Astrocyte (in vitro differentiated cells and primary cell): ENCODE data around the gene ETV4.

Experiments
- EZH2 ChIP-seq: IDR thresholded peaks from 2 replicates; pipeline ENCODE4 v1.6.1; 2012; ENCODE audit warnings: mild to moderate bottlenecking, low read length, inconsistent platforms; ENCODE audit not compliant: insufficient read depth
- TF ChIP-seq, protein P1 (sequence below): IDR thresholded peaks from 2 replicates; pipeline ENCODE4 v1.5.1; 2011; ENCODE audit warnings: low read depth, mild to moderate bottlenecking, inconsistent platforms, low read length, moderate library complexity; ENCODE audit not compliant: insufficient read depth

- no peak for TF ChIP-seq EZH2
- TF ChIP-seq, protein P1, sequence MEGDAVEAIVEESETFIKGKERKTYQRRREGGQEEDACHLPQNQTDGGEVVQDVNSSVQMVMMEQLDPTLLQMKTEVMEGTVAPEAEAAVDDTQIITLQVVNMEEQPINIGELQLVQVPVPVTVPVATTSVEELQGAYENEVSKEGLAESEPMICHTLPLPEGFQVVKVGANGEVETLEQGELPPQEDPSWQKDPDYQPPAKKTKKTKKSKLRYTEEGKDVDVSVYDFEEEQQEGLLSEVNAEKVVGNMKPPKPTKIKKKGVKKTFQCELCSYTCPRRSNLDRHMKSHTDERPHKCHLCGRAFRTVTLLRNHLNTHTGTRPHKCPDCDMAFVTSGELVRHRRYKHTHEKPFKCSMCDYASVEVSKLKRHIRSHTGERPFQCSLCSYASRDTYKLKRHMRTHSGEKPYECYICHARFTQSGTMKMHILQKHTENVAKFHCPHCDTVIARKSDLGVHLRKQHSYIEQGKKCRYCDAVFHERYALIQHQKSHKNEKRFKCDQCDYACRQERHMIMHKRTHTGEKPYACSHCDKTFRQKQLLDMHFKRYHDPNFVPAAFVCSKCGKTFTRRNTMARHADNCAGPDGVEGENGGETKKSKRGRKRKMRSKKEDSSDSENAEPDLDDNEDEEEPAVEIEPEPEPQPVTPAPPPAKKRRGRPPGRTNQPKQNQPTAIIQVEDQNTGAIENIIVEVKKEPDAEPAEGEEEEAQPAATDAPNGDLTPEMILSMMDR = no peak
Measured at GRCh38 chr17:43559161-43559816, 13.1 kb upstream of the ETV4 start.
